Heart left ventricle (tissue), 13 donors: Measurements from ENCODE around the gene IPO9.

ENCODE experiments used
- CTCF ChIP-seq, 12 donors: fragments of 200-600 bp; sonication (generic) in 4 of 12; IDR thresholded peaks; one replicate each; pipeline versions ENCODE4 v1.5.0 to v1.8.0; 2018 to 2022; ENCODE audit warnings: antibody characterized with exemption in 12 of 12, mild to moderate bottlenecking in 5 of 12
- POLR2A ChIP-seq, 2 donors: fragments of 450-650 bp; IDR thresholded peaks; one replicate each; pipeline ENCODE4 v1.6.1; 2017; ENCODE audit warnings: antibody characterized with exemption in 2 of 2, mild to moderate bottlenecking in 2 of 2, moderate library complexity in 2 of 2
- donor health status: ischemic (EF 13 %, LVEDD 7.1; RV severe dilation, severe dysfunction).
- donor health status: DM: no; HTN: yes; CAD: no.
- donor health status: DM: no; HTN: no; CAD: no.
- donor health status: ischemic (EF 25% LVEDD 6.9; RV normal size, moderate dysfunction).
- donor health status: ischemic (EF 25% LVEDD 5.7; RV mildly dilated, moderate dysfunction).
- donor health status: ischemic (EF 35%, LVEDD 5.7; RV mildly dilated, moderate dysfunction).
- donor health status: nonischemic (EF 11% LVEDD 7.7; RV severe dilation, severe dysfunction).
- donor health status: DM: yes; HTN: yes; CAD: no.
- donor health status: PGD.
- donor health status: ischemic (EF 29% LVEDD 5.4; RV normal size, mild dysfunction).
- donor health status: nonischemic (EF 23%, LVEDD 6.1; RV moderate dilation, normal function).

DNA sequence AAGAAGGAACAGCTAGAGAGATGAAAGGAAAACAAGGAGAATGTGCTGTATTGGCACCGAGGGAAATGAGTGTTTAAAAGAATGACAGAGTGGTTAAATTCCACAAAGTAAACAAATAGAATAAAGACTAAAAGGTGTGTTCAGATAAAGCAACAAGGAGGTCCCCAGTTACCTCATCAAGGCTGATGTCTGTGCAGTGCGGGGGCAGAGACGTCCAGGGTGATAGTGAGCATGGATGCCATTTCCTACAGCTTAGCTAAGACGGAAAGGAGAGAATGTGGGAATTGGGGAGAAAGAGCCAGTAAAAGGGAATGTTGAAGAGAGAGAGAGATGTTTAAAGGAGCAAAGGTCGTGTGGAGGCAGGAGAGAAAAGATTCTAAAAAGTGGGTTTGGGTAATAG is 101.8 kb downstream of the IPO9 start:
- TF ChIP-seq CTCF (IDR thresholded peaks at IDR 0.05): no peak
- TF ChIP-seq POLR2A (IDR thresholded peaks at IDR 0.05): no peak
